Natural killer cell (primary cell): Measurements from ENCODE around the gene HMCN2. TPM values are rescaled to one million over a fixed set of nuclear protein-coding genes. Genes with fewer than 3 reads are reported as not detected.

Experiments
- ATAC-seq, 3 donors: fragments of 150-1000 bp in 2 of 3; fragments of 200-7000 bp in 1 of 3; cut with Tn5 transposase; 1 replicate in 1 of 3; 2 replicates in 2 of 3; pipeline ENCODE4 v1.10.0; 2021; ENCODE audit warnings: mild to moderate bottlenecking in 2 of 3, moderate library complexity in 2 of 3
- DNase-seq, 2 donors: peaks; one replicate each; pipeline versions ENCODE4 v3.0.0 to v3.0.0-alpha.2; 2013 to 2021; ENCODE audit warnings: mixed read lengths in 1 of 2
- H3K27ac ChIP-seq: one replicate; pipeline ENCODE4 v1.5.1; 2013; ENCODE audit warnings: mild to moderate bottlenecking, low read length
- H3K27me3 ChIP-seq: one replicate; pipeline ENCODE4 v1.6.1; 2013; ENCODE audit warnings: low read length; ENCODE audit not compliant: control insufficient read depth, insufficient read depth
- H3K36me3 ChIP-seq: one replicate; pipeline ENCODE4 v1.6.1; 2013; ENCODE audit warnings: low read length; ENCODE audit not compliant: control insufficient read depth, insufficient read depth
- H3K4me1 ChIP-seq: one replicate; pipeline ENCODE4 v1.6.1; 2013; ENCODE audit warnings: low read length; ENCODE audit not compliant: control insufficient read depth, insufficient read depth
- H3K4me3 ChIP-seq: one replicate; pipeline ENCODE4 v1.5.1; 2013; ENCODE audit warnings: low read length
- H3K9me3 ChIP-seq: one replicate; pipeline ENCODE4 v1.6.1; 2013; ENCODE audit warnings: low read length; ENCODE audit not compliant: control insufficient read depth, insufficient read depth
- H3K27ac Mint-ChIP-seq, 2 donors: one replicate each; pipeline ENCODE4 v1.8.0; 2022; ENCODE audit warnings: mild to moderate bottlenecking in 2 of 2, mixed read lengths in 2 of 2, moderate library complexity in 1 of 2
- H3K27me3 Mint-ChIP-seq, 2 donors: one replicate each; pipeline ENCODE4 v1.8.0; 2022; ENCODE audit warnings: low read depth in 2 of 2, mixed read lengths in 2 of 2
- H3K36me3 Mint-ChIP-seq: one replicate; pipeline ENCODE4 v1.8.0; 2022; ENCODE audit warnings: mixed read lengths
- H3K4me1 Mint-ChIP-seq, 2 donors: one replicate each; pipeline ENCODE4 v1.8.0; 2022; ENCODE audit warnings: mixed read lengths in 2 of 2
- H3K4me3 Mint-ChIP-seq: one replicate; pipeline ENCODE4 v1.8.0; 2022; ENCODE audit warnings: mild to moderate bottlenecking, moderate library complexity, mixed read lengths
- H3K9me3 Mint-ChIP-seq, 2 donors: one replicate each; pipeline ENCODE4 v1.8.0; 2022; ENCODE audit warnings: mixed read lengths in 2 of 2
- CTCF ChIP-seq: fragments of 200-600 bp; IDR thresholded peaks from one replicate; pipeline ENCODE4 v1.8.0; 2022; ENCODE audit warnings: antibody characterized with exemption
- WGBS: methylation state at CpG from one replicate; pipeline ENCODE4 v1.1.7; 2013; ENCODE audit warnings: missing lambda C conversion rate; ENCODE audit not compliant: insufficient coverage; 5-methylcytosine and 5-hydroxymethylcytosine counted together
- intact Hi-C: fragments of 100-400 bp; cut with micrococcal nuclease; formaldehyde crosslinking; loops from one replicate; pipeline ENCODE4 v1.14.2; 2022
- total RNA-seq, 4 donors: library from RNA; stranded (reverse); fragments of 120-200 nt in 1 of 4; gene quantifications; one replicate each; pipeline versions ENCODE4 v1.2.3 to v1.2.4, GENCODE V29; 2013 to 2022

Gene HMCN2
- total RNA-seq, 3 donors from 2014 or later (not counting 1 experiment from before 2014, with no cell fraction given), result not detected

DNA sequence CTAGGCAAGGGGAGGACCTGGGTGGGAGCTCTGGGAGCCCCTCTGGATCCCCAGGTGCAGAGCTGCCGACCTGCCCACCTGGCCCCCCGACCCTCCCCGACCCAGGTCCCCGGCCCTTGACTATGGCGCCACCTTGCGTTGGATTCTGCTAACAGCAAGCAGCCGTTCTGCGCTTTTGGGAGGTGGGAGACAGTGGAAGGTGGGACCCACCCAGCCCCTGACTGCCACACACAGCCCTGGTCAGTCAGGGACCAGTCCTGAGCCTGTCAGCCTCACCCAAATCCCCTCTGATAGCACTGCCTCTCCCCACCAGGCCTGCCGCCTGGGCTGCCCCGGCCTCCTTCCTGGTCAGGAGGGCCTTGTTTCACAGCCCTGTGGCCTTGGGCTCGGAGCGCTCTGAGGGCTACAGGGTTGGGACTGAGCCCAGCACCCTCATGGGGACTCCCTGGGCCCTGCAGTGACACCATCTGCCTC, 77.9 kb downstream of the HMCN2 start:
- H3K27ac ChIP-seq, result no peak overlapping the region
- no peaks in the 10 kb centered on the region for H3K27me3 Mint-ChIP-seq
- intact Hi-C loops, result no loop called here
- H3K4me1 ChIP-seq, result no peaks in the 10 kb centered on the region
- no peaks in the 10 kb centered on the region for H3K4me1 Mint-ChIP-seq
- no peaks in the 10 kb centered on the region for H3K36me3 Mint-ChIP-seq
- peak; percentile 25 for TF ChIP-seq CTCF
- H3K27ac Mint-ChIP-seq, result no peak overlapping the region
- H3K9me3 ChIP-seq, result no peaks in the 10 kb centered on the region
- H3K9me3 Mint-ChIP-seq, result no peaks in the 10 kb centered on the region
- DNase-seq, result peak in 1 of 2 donors; percentile 36
- H3K36me3 ChIP-seq, result no peaks in the 10 kb centered on the region
- no peak overlapping the region for H3K4me3 ChIP-seq
- no peak for ATAC-seq
- no peaks in the 10 kb centered on the region for H3K27me3 ChIP-seq
- 42% methylated on average over 12 of the region's 12 CpGs for WGBS
- no peak overlapping the region for H3K4me3 Mint-ChIP-seq

DNA sequence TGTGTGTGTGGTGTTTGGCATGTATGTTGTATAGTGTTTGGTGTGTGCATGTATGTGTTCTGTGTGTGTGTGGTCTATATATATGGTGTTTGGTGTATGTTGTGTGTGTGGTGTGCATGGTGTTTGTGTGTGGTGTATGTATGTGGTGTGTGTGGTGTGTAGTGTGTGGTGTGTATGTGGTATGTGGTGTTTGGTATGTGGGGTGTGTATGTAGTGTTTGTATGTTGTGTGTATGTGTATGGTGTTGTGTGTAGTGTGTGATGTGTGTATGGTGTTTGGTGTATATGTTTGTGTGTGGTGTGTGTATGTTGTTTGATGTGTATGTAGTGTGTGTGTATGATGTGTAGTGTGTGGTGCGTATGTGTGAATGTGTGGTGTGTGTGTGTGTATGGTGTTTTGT, 78.8 kb downstream of the HMCN2 start:
- Mint-ChIP-seq H3K36me3 (no peaks in the 10 kb centered on the region), H3K4me3 (no peak overlapping the region), H3K27me3 (no peaks in the 10 kb centered on the region), H3K9me3 (no peaks in the 10 kb centered on the region), H3K4me1 (no peaks in the 10 kb centered on the region), H3K27ac (no peak overlapping the region)
- DNase-seq (no peak), ATAC-seq (no peak)
- WGBS, result 100% methylated on average over 1 of the region's 1 CpG
- H3K27me3 ChIP-seq, result no peaks in the 10 kb centered on the region
- no peak overlapping the region for H3K4me3 ChIP-seq
- no peaks in the 10 kb centered on the region for H3K9me3 ChIP-seq
- no peak for TF ChIP-seq CTCF
- no peaks in the 10 kb centered on the region for H3K36me3 ChIP-seq
- intact Hi-C loops, result no loop called here
- no peaks in the 10 kb centered on the region for H3K4me1 ChIP-seq
- no peak overlapping the region for H3K27ac ChIP-seq

DNA sequence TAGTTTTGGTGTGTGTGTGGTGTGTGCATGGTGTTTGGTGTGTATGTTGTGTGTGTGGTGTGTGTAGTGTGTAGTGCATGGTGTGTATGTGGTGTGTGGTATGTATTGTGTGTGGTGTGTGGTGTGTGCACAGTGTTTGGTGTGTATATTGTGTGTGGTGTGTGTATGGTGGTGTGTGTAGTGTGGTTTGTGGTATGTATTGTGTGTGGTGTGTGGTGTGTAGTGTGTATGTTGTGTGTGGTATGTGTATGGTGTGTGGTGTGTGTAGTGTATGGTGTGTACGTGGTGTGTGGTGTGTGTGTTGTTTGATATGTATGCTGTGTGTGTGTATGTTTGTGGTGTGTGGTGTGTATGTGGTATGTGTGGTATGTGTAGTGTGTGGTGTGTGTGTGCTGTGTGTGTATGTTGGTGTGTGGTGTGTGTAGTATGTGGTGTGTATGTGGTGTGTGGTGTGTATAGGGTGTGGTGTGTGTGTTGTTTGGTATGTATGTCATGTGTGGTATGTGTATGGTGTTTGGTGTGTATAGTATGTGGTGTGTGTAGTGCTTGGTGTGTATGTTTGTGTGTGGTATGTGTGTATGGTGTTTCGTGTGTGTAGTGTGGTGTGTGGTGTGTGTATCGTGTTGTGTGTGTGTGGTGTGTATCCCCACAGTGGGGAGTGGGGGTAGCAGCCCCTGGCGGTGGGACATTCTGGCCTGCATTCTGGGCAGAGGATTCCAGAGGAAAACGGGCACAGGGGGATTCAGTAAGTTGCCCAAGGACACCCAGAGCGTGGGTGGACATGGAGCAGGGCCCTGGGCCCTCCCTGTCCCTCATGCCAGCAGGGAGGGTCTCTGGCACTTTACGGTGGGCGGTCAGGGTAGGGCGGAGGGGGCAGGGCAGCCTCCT, 79.7 kb downstream of the HMCN2 start:
- Mint-ChIP-seq H3K4me3 (no peak overlapping the region), H3K9me3 (no peaks in the 10 kb centered on the region), H3K36me3 (no peaks in the 10 kb centered on the region), H3K4me1 (no peaks in the 10 kb centered on the region), H3K27ac (no peak overlapping the region), H3K27me3 (no peaks in the 10 kb centered on the region)
- no peak for TF ChIP-seq CTCF
- no peak overlapping the region for H3K27ac ChIP-seq
- DNase-seq, result no peak
- no peaks in the 10 kb centered on the region for H3K36me3 ChIP-seq
- WGBS, result 88% methylated on average over 9 of the region's 9 CpGs
- intact Hi-C loops, result no loop called here
- no peaks in the 10 kb centered on the region for H3K9me3 ChIP-seq
- H3K4me1 ChIP-seq, result no peaks in the 10 kb centered on the region
- no peak for ATAC-seq
- H3K27me3 ChIP-seq, result no peaks in the 10 kb centered on the region
- H3K4me3 ChIP-seq, result no peak overlapping the region
